B cell (primary cell): ENCODE results near the gene ZFP62. TPM values are rescaled to one million over a fixed set of nuclear protein-coding genes. Genes with fewer than 3 reads are reported as not detected.
A peak's percentile ranks its signal among the peaks of the same experiment; 100 is the strongest.

Experiments
- ATAC-seq: fragments of 200-7000 bp; cut with Tn5 transposase; one replicate; pipeline ENCODE4 v1.10.0; 2021; ENCODE audit warnings: low read depth, mild to moderate bottlenecking, moderate number of reproducible peaks, moderate library complexity
- CTCF ChIA-PET: fragments of 350-600 bp; sonication (Branson Sonifier 250); formaldehyde crosslinking; loops from one replicate; lab custom pipeline; 2021; ENCODE audit warnings: antibody characterized with exemption, inconsistent platforms; lab: Charles Lee
- POLR2A ChIA-PET: fragments of 350-600 bp; sonication (Branson Sonifier 250); formaldehyde crosslinking; loops from one replicate; lab custom pipeline; 2021; ENCODE audit warnings: antibody characterized with exemption; lab: Charles Lee
- DNase-seq: peaks from one replicate; pipeline ENCODE4 v3.0.0; 2013
- H2AFZ ChIP-seq: 2 replicates; pipeline ENCODE4 v1.6.1; 2012; ENCODE audit warnings: mild to moderate bottlenecking, low read depth, low read length; ENCODE audit not compliant: insufficient read depth, poor library complexity, severe bottlenecking
- H3K27ac ChIP-seq, 2 donors: 1 replicate in 1 of 2; 2 replicates in 1 of 2; pipeline ENCODE4 v1.5.1; 2012 to 2013; ENCODE audit warnings: low read length in 2 of 2, mild to moderate bottlenecking in 2 of 2, moderate library complexity in 1 of 2
- H3K27me3 ChIP-seq, 4 experiments: fragments of 200-600 bp in 1 of 4; sonication (generic) in 1 of 4; replicated peaks in 1 of 4; 1 replicate in 2 of 4; 2 replicates in 2 of 4; pipeline versions ENCODE4 v1.6.1 to v1.7.0; 2013 to 2016; ENCODE audit warnings: low read length in 3 of 4, mild to moderate bottlenecking in 2 of 4, mixed read lengths in 1 of 4, moderate library complexity in 1 of 4; ENCODE audit not compliant: insufficient read depth in 4 of 4, control insufficient read depth in 3 of 4; ENCODE audit errors: control extremely low read depth in 1 of 4
- H3K36me3 ChIP-seq, 2 experiments: replicated peaks in 1 of 2; 1 replicate in 1 of 2; 2 replicates in 1 of 2; pipeline versions ENCODE4 v1.6.1 to v1.7.1; 2013; ENCODE audit warnings: low read length in 1 of 2; ENCODE audit not compliant: insufficient read depth in 2 of 2, control insufficient read depth in 1 of 2; ENCODE audit errors: control extremely low read depth in 1 of 2, extremely low read depth in 1 of 2
- H3K4me1 ChIP-seq, 2 donors: fragments of 200-600 bp in 1 of 2; sonication (generic) in 1 of 2; 1 replicate in 1 of 2; 2 replicates in 1 of 2; pipeline versions ENCODE4 v1.5.1 to v1.6.1; 2013 to 2017; ENCODE audit warnings: low read length in 2 of 2; ENCODE audit not compliant: control insufficient read depth in 2 of 2, insufficient read depth in 2 of 2
- H3K4me2 ChIP-seq: replicated peaks from 2 replicates; pipeline ENCODE3; 2012; ENCODE audit warnings: mild to moderate bottlenecking, low read depth, low read length; ENCODE audit not compliant: poor library complexity, severe bottlenecking
- H3K4me3 ChIP-seq, 5 experiments: fragments of 200-600 bp in 1 of 5; sonication (generic) in 1 of 5; 1 replicate in 3 of 5; 2 replicates in 2 of 5; pipeline versions ENCODE4 v1.5.1 to v1.7.0; 2011 to 2016; ENCODE audit warnings: low read length in 4 of 5, mild to moderate bottlenecking in 4 of 5, low read depth in 2 of 5, control low read depth in 1 of 5, moderate library complexity in 1 of 5; ENCODE audit not compliant: insufficient read depth in 1 of 5; ENCODE audit errors: control extremely low read depth in 1 of 5, extremely low read depth in 1 of 5
- H3K79me2 ChIP-seq: fragments of 200-600 bp; sonication (generic); one replicate; pipeline ENCODE4 v1.6.0; 2016; ENCODE audit warnings: low read length; ENCODE audit not compliant: control insufficient read depth, insufficient read depth
- H3K9ac ChIP-seq: fragments of 200-600 bp; sonication (generic); 2 replicates; pipeline ENCODE4 v1.6.1; 2017; ENCODE audit warnings: mild to moderate bottlenecking, low read length, moderate library complexity
- H3K9me3 ChIP-seq, 3 donors: one replicate each; pipeline versions ENCODE4 v1.6.1 to v1.7.1; 2013; ENCODE audit warnings: low read length in 2 of 3; ENCODE audit not compliant: control insufficient read depth in 2 of 3, insufficient read depth in 1 of 3; ENCODE audit errors: control extremely low read depth in 1 of 3
- H4K20me1 ChIP-seq: 2 replicates; pipeline ENCODE4 v1.6.0; 2012; ENCODE audit warnings: mild to moderate bottlenecking, low read length; ENCODE audit not compliant: insufficient read depth, control insufficient read depth, poor library complexity, severe bottlenecking
- H3K27ac Mint-ChIP-seq: one replicate; pipeline ENCODE4 v1.8.0; 2021; ENCODE audit warnings: mixed read lengths
- H3K27me3 Mint-ChIP-seq: one replicate; pipeline ENCODE4 v1.8.0; 2021; ENCODE audit warnings: mixed read lengths
- H3K4me1 Mint-ChIP-seq: one replicate; pipeline ENCODE4 v1.8.0; 2021; ENCODE audit warnings: mixed read lengths
- H3K4me3 Mint-ChIP-seq: one replicate; pipeline ENCODE4 v1.8.0; 2021; ENCODE audit warnings: mixed read lengths
- H3K9me3 Mint-ChIP-seq: one replicate; pipeline ENCODE4 v1.8.0; 2022; ENCODE audit warnings: mixed read lengths; ENCODE audit not compliant: insufficient read depth
- CTCF ChIP-seq: fragments of 200-600 bp; IDR thresholded peaks from one replicate; pipeline ENCODE4 v1.8.0; 2022; ENCODE audit warnings: antibody characterized with exemption, mild to moderate bottlenecking
- EZH2 ChIP-seq: IDR thresholded peaks from 2 replicates; pipeline ENCODE4 v1.6.1; 2012; ENCODE audit warnings: borderline replicate concordance, low read depth, mild to moderate bottlenecking, moderate library complexity, low read length; ENCODE audit not compliant: insufficient read depth, poor library complexity, severe bottlenecking
- WGBS: methylation state at CpG from one replicate; pipeline ENCODE4 v1.1.5; 2013; ENCODE audit warnings: missing lambda C conversion rate; ENCODE audit not compliant: insufficient coverage; 5-methylcytosine and 5-hydroxymethylcytosine counted together
- intact Hi-C: fragments of 100-400 bp; cut with micrococcal nuclease; formaldehyde crosslinking; loops from one replicate; pipeline ENCODE4 v1.10.0; 2022
- polyA plus RNA-seq: library from polyadenylated mRNA; depleted of rRNA; stranded (reverse); fragments of >200 nt; gene quantifications from 2 replicates; pipeline ENCODE4 v1.2.3, GENCODE V29; 2012
- total RNA-seq, 2 donors: library from RNA; stranded (reverse); fragments of 120-200 nt in 1 of 2; gene quantifications; 1 replicate in 1 of 2; 2 replicates in 1 of 2; pipeline versions ENCODE4 v1.2.3 to v1.2.4, GENCODE V29; 2013 to 2022

ZFP62 gene
- total and polyA plus RNA-seq, 2 donors (not counting 1 experiment from before 2014, with no cell fraction given), result 19.1 to 61.8 TPM

GRCh38 chr5:180810959-180811622 lies 50.0 kb downstream of the ZFP62 start:
- H3K9me3 ChIP-seq, result no peaks in the 10 kb centered on the region
- H3K4me3 ChIP-seq, result peak overlapping the region; percentile 55 to 94 (median 71)
- peak overlapping the region; percentile 90 for H3K4me2 ChIP-seq
- H2AFZ ChIP-seq, result peak overlapping the region; percentile 97
- no peaks in the 10 kb centered on the region for H4K20me1 ChIP-seq
- no peak for ATAC-seq
- peaks cover 34% of the 10 kb centered on the region for H3K79me2 ChIP-seq
- ChIA-PET POLR2A (interaction anchor here (0.5 to 4.9 kb wide), 15 partner anchors 9 to 451 kb away, joined by 3 to 79 read pairs (median 5); partner anchors contain the start of genes MGAT1, TRIM41 and ZFP62), CTCF (interaction anchor here (0.6 to 5.1 kb wide), 5 partner anchors 20 to 377 kb away, joined by 3 to 47 read pairs (median 3); no protein-coding TSS in a partner anchor)
- no peaks in the 10 kb centered on the region for H3K27me3 Mint-ChIP-seq
- H3K36me3 ChIP-seq, result peaks cover 0 to 2% of the 10 kb centered on the region in 2 experiments
- DNase-seq, result peak; percentile 16
- WGBS, result 5% methylated on average over 25 of the region's 30 CpGs
- H3K9me3 Mint-ChIP-seq, result no peaks in the 10 kb centered on the region
- peak overlapping the region; percentile 81 to 91 for H3K27ac ChIP-seq
- peaks cover 61% of the 10 kb centered on the region for H3K4me1 Mint-ChIP-seq
- H3K27me3 ChIP-seq, result no peaks in the 10 kb centered on the region
- H3K4me3 Mint-ChIP-seq, result peak overlapping the region; percentile 88
- peak overlapping the region; percentile 93 for H3K9ac ChIP-seq
- TF ChIP-seq EZH2, result no peak
- no peak for TF ChIP-seq CTCF
- peaks cover 50 to 60% of the 10 kb centered on the region in 2 donors for H3K4me1 ChIP-seq
- peak overlapping the region; percentile 95 for H3K27ac Mint-ChIP-seq
- intact Hi-C loops, result loop anchor here (1.0 to 2.0 kb wide), 4 partner anchors 9 to 50 kb away; partner anchors contain the start of genes MGAT1 and ZFP62
